GM10847 (cell line): ENCODE data around the gene PARN.

Experiments
- POLR2A ChIP-seq: IDR thresholded peaks from 2 replicates; pipeline ENCODE4 v1.6.1; 2011; ENCODE audit not compliant: insufficient read length; ENCODE audit errors: extremely low read depth

PARN gene

GRCh38 chr16:14606102-14606501 is 24.0 kb downstream of the PARN start:
- TF ChIP-seq POLR2A = no peak

GRCh38 chr16:14602443-14602963 is 27.6 kb downstream of the PARN start:
- no peak for TF ChIP-seq POLR2A

- no peak for TF ChIP-seq POLR2A
Measured at GRCh38 chr16:14600164-14600563, 29.9 kb downstream of the PARN start.

- TF ChIP-seq POLR2A = no peak
Measured at GRCh38 chr16:14586637-14587305, 43.3 kb downstream of the PARN start.

- TF ChIP-seq POLR2A = no peak
Measured at GRCh38 chr16:14585287-14585686, 44.8 kb downstream of the PARN start.

- TF ChIP-seq POLR2A = no peak
Measured at GRCh38 chr16:14579266-14579665, 50.8 kb downstream of the PARN start.

GRCh38 chr16:14576532-14576931 is 53.5 kb downstream of the PARN start:
- no peak for TF ChIP-seq POLR2A

- TF ChIP-seq POLR2A = no peak
Measured at GRCh38 chr16:14576069-14576468, 54.0 kb downstream of the PARN start.

- no peak for TF ChIP-seq POLR2A
Measured at GRCh38 chr16:14572535-14572934, 57.5 kb downstream of the PARN start.

- TF ChIP-seq POLR2A = no peak
Measured at GRCh38 chr16:14569213-14569612, 60.8 kb downstream of the PARN start.

GRCh38 chr16:14566599-14566998 is 63.5 kb downstream of the PARN start:
- no peak for TF ChIP-seq POLR2A

- TF ChIP-seq POLR2A = no peak
Measured at GRCh38 chr16:14565688-14566025, 64.4 kb downstream of the PARN start.

- no peak for TF ChIP-seq POLR2A
Measured at GRCh38 chr16:14564861-14565687, 65.0 kb downstream of the PARN start.

- TF ChIP-seq POLR2A = no peak
Measured at GRCh38 chr16:14564323-14564722, 65.7 kb downstream of the PARN start.

GRCh38 chr16:14562691-14563491 is 67.2 kb downstream of the PARN start:
- TF ChIP-seq POLR2A = no peak

- TF ChIP-seq POLR2A = no peak
Measured at GRCh38 chr16:14560523-14560922, 69.5 kb downstream of the PARN start.
